Measurements from ENCODE around the gene TULP1. TPM values are rescaled to one million over a fixed set of nuclear protein-coding genes. Genes with fewer than 3 reads are reported as not detected.
"Not testable (repeated sequence)": the region's sequence is repeated elsewhere in the genome, so short reads cannot be mapped to it uniquely, and the experiment has no call there.

Gene TULP1
- total RNA-seq, 1 experiment from 2014 or later, result not detected

- Histone ChIP-seq H3F3A (ENCODE audit: insufficient read depth, low read depth) (peaks cover 4% of the 10 kb centered on the region; the same call in 1 of the 2 replicates), H4K20me1 (ENCODE audit: insufficient read depth) (no peaks in the 10 kb centered on the region), H3K9me2 (ENCODE audit: insufficient read depth) (no peaks in the 10 kb centered on the region), H3K36me3 (ENCODE audit: low read depth) (no peaks in the 10 kb centered on the region), H3K4me3 (no peak overlapping the region), H3K27me3 (ENCODE audit: insufficient read depth, low read depth) (no peaks in the 10 kb centered on the region), H3K4me2 (no peak overlapping the region), H3K4me1 (replicated peaks; ENCODE audit: insufficient read depth) (0 out of 2 replicates have a peak, but pooled peaks cover 12% of the 10 kb centered on the region), H3K27ac (no peak overlapping the region), H3K9me3 (ENCODE audit: insufficient read depth, low read depth) (no peaks in the 10 kb centered on the region), H3K79me2 (ENCODE audit: low read depth) (no peaks in the 10 kb centered on the region), H2AFZ (no peak overlapping the region)
- intact Hi-C loops (cut with micrococcal nuclease; ENCODE audit: unreplicated experiment), result no loop called here
- no peak for TF ChIP-seq CTCF (conservative IDR thresholded peaks at IDR 0.05)
- TF ChIP-seq EZH2 (IDR thresholded peaks at IDR 0.05; ENCODE audit: low read depth), result no peak
- no TSS peak for BruUV-seq (replicated peaks)
- DNase-seq, result no peak
- POLR2A ChIA-PET (ENCODE audit: unreplicated experiment), result no interaction called here
- CTCF ChIA-PET, result interaction anchor here (0.5 to 0.6 kb wide), 2 partner anchors 23 to 99 kb away, joined by 3 to 5 read pairs; no protein-coding TSS in a partner anchor
Observed at GRCh38 chr6:35518566-35519312, 6.0 kb upstream of the TULP1 start.

GRCh38 chr6:35517978-35518377, 5.3 kb upstream of the TULP1 start:
- H3K9me3 ChIP-seq (ENCODE audit: insufficient read depth, low read depth); H3K27me3 ChIP-seq (ENCODE audit: insufficient read depth, low read depth); H3F3A ChIP-seq (ENCODE audit: insufficient read depth, low read depth); H3K4me2 ChIP-seq; H3K79me2 ChIP-seq (ENCODE audit: low read depth); H4K20me1 ChIP-seq (ENCODE audit: insufficient read depth); BruUV-seq (replicated peaks); H3K4me3 ChIP-seq; DNase-seq; H2AFZ ChIP-seq; POLR2A ChIA-PET (ENCODE audit: unreplicated experiment); H3K36me3 ChIP-seq (ENCODE audit: low read depth); H3K4me1 ChIP-seq (replicated peaks; ENCODE audit: insufficient read depth); H3K27ac ChIP-seq; H3K9me2 ChIP-seq (ENCODE audit: insufficient read depth); intact Hi-C loops (cut with micrococcal nuclease; ENCODE audit: unreplicated experiment): not testable (repeated sequence)
- CTCF ChIA-PET, result interaction anchor here (0.5 kb wide), 1 partner anchor 22 kb away, joined by 3 read pairs; no protein-coding TSS in a partner anchor

GRCh38 chr6:35516712-35517111, 4.0 kb upstream of the TULP1 start:
- Histone ChIP-seq H3K9me3 (ENCODE audit: insufficient read depth, low read depth) (no peaks in the 10 kb centered on the region), H3K4me2 (no peak overlapping the region), H3K27me3 (ENCODE audit: insufficient read depth, low read depth) (no peaks in the 10 kb centered on the region), H3K79me2 (ENCODE audit: low read depth) (no peaks in the 10 kb centered on the region), H2AFZ (no peak overlapping the region), H3K4me1 (replicated peaks; ENCODE audit: insufficient read depth) (0 out of 2 replicates have a peak, but pooled peaks cover 9% of the 10 kb centered on the region), H3K4me3 (no peak overlapping the region), H3F3A (ENCODE audit: insufficient read depth, low read depth) (peaks cover 4% of the 10 kb centered on the region; the same call in 1 of the 2 replicates), H3K27ac (no peak overlapping the region), H3K9me2 (ENCODE audit: insufficient read depth) (no peaks in the 10 kb centered on the region), H3K36me3 (ENCODE audit: low read depth) (no peaks in the 10 kb centered on the region), H4K20me1 (ENCODE audit: insufficient read depth) (no peaks in the 10 kb centered on the region)
- no TSS peak for BruUV-seq (replicated peaks)
- TF ChIP-seq EZH2 (IDR thresholded peaks at IDR 0.05; ENCODE audit: low read depth) (no peak), CTCF (conservative IDR thresholded peaks at IDR 0.05) (no peak)
- DNase-seq, result no peak
- CTCF ChIA-PET, result interaction anchor here (0.6 kb wide), 2 partner anchors 36 to 123 kb away, joined by 5 to 7 read pairs; no protein-coding TSS in a partner anchor
- intact Hi-C loops (cut with micrococcal nuclease; ENCODE audit: unreplicated experiment), result no loop called here
- POLR2A ChIA-PET (ENCODE audit: unreplicated experiment), result no interaction called here

GRCh38 chr6:35515939-35516338, 3.2 kb upstream of the TULP1 start:
- H3K9me3 ChIP-seq (ENCODE audit: insufficient read depth, low read depth); H3K4me3 ChIP-seq; H2AFZ ChIP-seq; H3K27me3 ChIP-seq (ENCODE audit: insufficient read depth, low read depth); H4K20me1 ChIP-seq (ENCODE audit: insufficient read depth); H3K4me1 ChIP-seq (replicated peaks; ENCODE audit: insufficient read depth); CTCF ChIA-PET; H3K4me2 ChIP-seq; H3K79me2 ChIP-seq (ENCODE audit: low read depth); H3K9me2 ChIP-seq (ENCODE audit: insufficient read depth); H3K36me3 ChIP-seq (ENCODE audit: low read depth); H3F3A ChIP-seq (ENCODE audit: insufficient read depth, low read depth); POLR2A ChIA-PET (ENCODE audit: unreplicated experiment); intact Hi-C loops (cut with micrococcal nuclease; ENCODE audit: unreplicated experiment); DNase-seq; BruUV-seq (replicated peaks); H3K27ac ChIP-seq: not testable (repeated sequence)

Measured in PC-9 (cell line).